Ovary (tissue), 3 donors: ENCODE measurements around the gene SULF2.

ENCODE experiments used
- CTCF ChIP-seq, 3 donors: fragments of 450-650 bp in 2 of 3; fragments of 200-600 bp in 1 of 3; IDR thresholded peaks; one replicate each; pipeline versions ENCODE4 v1.5.1 to v1.8.0; 2016 to 2022; ENCODE audit warnings: antibody characterized with exemption in 3 of 3, mild to moderate bottlenecking in 1 of 3
- EP300 ChIP-seq: sonication (generic); formaldehyde crosslinking; IDR thresholded peaks from one replicate; pipeline ENCODE4 v1.6.1; 2017; ENCODE audit warnings: antibody characterized with exemption
- POLR2A ChIP-seq: fragments of 450-650 bp; IDR thresholded peaks from one replicate; pipeline ENCODE4 v1.6.1; 2017; ENCODE audit warnings: antibody characterized with exemption, mild to moderate bottlenecking, moderate library complexity
- donor health status: DM: no; HTN: no; CAD: no.

GRCh38 chr20:47708140-47708807 lies 77.0 kb downstream of the SULF2 start:
- TF ChIP-seq CTCF (IDR thresholded peaks at IDR 0.05) (no peak), POLR2A (no peak), EP300 (no peak)
